H4 (cell line): ENCODE results near the gene SFMBT2. TPM values are rescaled to one million over a fixed set of nuclear protein-coding genes. Genes with fewer than 3 reads are reported as not detected.

ENCODE experiments used
- DNase-seq: peaks from one replicate; pipeline ENCODE4 v3.0.0-alpha.2; 2015; ENCODE audit warnings: low spot score
- total RNA-seq: library from RNA; depleted of rRNA; stranded (reverse); fragments of >200 nt; shearing (Covaris generic); gene quantifications from 2 replicates; pipeline ENCODE4 v1.2.3, GENCODE V29; 2014

Gene SFMBT2
- total RNA-seq, 1 experiment from 2014 or later = 0.85 TPM

- no peak for DNase-seq
Measured at GRCh38 chr10:7298495-7298894, 112.3 kb downstream of the SFMBT2 start.

GRCh38 chr10:7297094-7297493 lies 113.7 kb downstream of the SFMBT2 start:
- no peak for DNase-seq

GRCh38 chr10:7296648-7297047 lies 114.2 kb downstream of the SFMBT2 start:
- no peak for DNase-seq

GRCh38 chr10:7296076-7296475 lies 114.8 kb downstream of the SFMBT2 start:
- no peak for DNase-seq

- no peak for DNase-seq
Measured at GRCh38 chr10:7293378-7293920, 117.4 kb downstream of the SFMBT2 start.

GRCh38 chr10:7291487-7292270 lies 119.2 kb downstream of the SFMBT2 start:
- DNase-seq = no peak

GRCh38 chr10:7288060-7288690 lies 122.7 kb downstream of the SFMBT2 start:
- DNase-seq = no peak

- no peak for DNase-seq
Measured at GRCh38 chr10:7287377-7287776, 123.5 kb downstream of the SFMBT2 start.

GRCh38 chr10:7285522-7286322 lies 125.1 kb downstream of the SFMBT2 start:
- DNase-seq = no peak

- no peak for DNase-seq
Measured at GRCh38 chr10:7283246-7283645, 127.6 kb downstream of the SFMBT2 start.

- DNase-seq = no peak
Measured at GRCh38 chr10:7282457-7282856, 128.4 kb downstream of the SFMBT2 start.

GRCh38 chr10:7281429-7281828 lies 129.4 kb downstream of the SFMBT2 start:
- no peak for DNase-seq

- DNase-seq = no peak
Measured at GRCh38 chr10:7279303-7279702, 131.5 kb downstream of the SFMBT2 start.

GRCh38 chr10:7277867-7278266 lies 133.0 kb downstream of the SFMBT2 start:
- DNase-seq = no peak

GRCh38 chr10:7277432-7277831 lies 133.4 kb downstream of the SFMBT2 start:
- DNase-seq = no peak

- DNase-seq = no peak
Measured at GRCh38 chr10:7275761-7276440, 134.9 kb downstream of the SFMBT2 start.

GRCh38 chr10:7274293-7274692 lies 136.5 kb downstream of the SFMBT2 start:
- no peak for DNase-seq

- DNase-seq = no peak
Measured at GRCh38 chr10:7272008-7272407, 138.8 kb downstream of the SFMBT2 start.

GRCh38 chr10:7269988-7270387 lies 140.8 kb downstream of the SFMBT2 start:
- no peak for DNase-seq

- DNase-seq = no peak
Measured at GRCh38 chr10:7267142-7267541, 143.7 kb downstream of the SFMBT2 start.

GRCh38 chr10:7265396-7266123 lies 145.3 kb downstream of the SFMBT2 start:
- no peak for DNase-seq
